H9 (cell line): ENCODE measurements around the gene JAK1. TPM values are rescaled to one million over a fixed set of nuclear protein-coding genes. Genes with fewer than 3 reads are reported as not detected.

Experiments used
- DNase-seq: peaks from one replicate; pipeline ENCODE4 v3.0.0-alpha.2; 2017
- H2AFZ ChIP-seq: one replicate; pipeline ENCODE4 v1.6.1; 2013; ENCODE audit warnings: mild to moderate bottlenecking, low read length, control low read depth, moderate library complexity
- H2AK5ac ChIP-seq: 2 replicates; pipeline ENCODE4 v1.6.1; 2013; ENCODE audit warnings: low read length, control low read depth, mixed read lengths; ENCODE audit not compliant: insufficient read length
- H2BK120ac ChIP-seq: one replicate; pipeline ENCODE4 v1.6.1; 2013; ENCODE audit warnings: low read depth, mild to moderate bottlenecking, low read length, control low read depth, inconsistent platforms; ENCODE audit not compliant: poor library complexity, severe bottlenecking
- H2BK12ac ChIP-seq: 2 replicates; pipeline ENCODE4 v1.6.1; 2013; ENCODE audit warnings: low read length, control low read depth, mixed read lengths, low read depth; ENCODE audit not compliant: insufficient read length
- H2BK15ac ChIP-seq: 2 replicates; pipeline ENCODE4 v1.6.1; 2013; ENCODE audit warnings: low read depth, low read length, control low read depth
- H2BK20ac ChIP-seq: one replicate; pipeline ENCODE4 v1.6.1; 2013; ENCODE audit warnings: low read depth, mild to moderate bottlenecking, low read length, control low read depth, inconsistent platforms; ENCODE audit not compliant: poor library complexity, severe bottlenecking
- H2BK5ac ChIP-seq: 2 replicates; pipeline ENCODE4 v1.6.1; 2013; ENCODE audit warnings: low read length, control low read depth, mixed read lengths; ENCODE audit not compliant: insufficient read length
- H3K14ac ChIP-seq: 2 replicates; pipeline ENCODE4 v1.6.1; 2013; ENCODE audit warnings: low read length, control low read depth; ENCODE audit not compliant: insufficient read depth
- H3K18ac ChIP-seq: 2 replicates; pipeline ENCODE4 v1.6.1; 2013; ENCODE audit warnings: low read depth, mild to moderate bottlenecking, mixed read lengths, low read length, control low read depth; ENCODE audit not compliant: insufficient read length
- H3K23ac ChIP-seq: 2 replicates; pipeline ENCODE4 v1.6.1; 2013; ENCODE audit warnings: low read length, control low read depth, mixed read lengths, low read depth; ENCODE audit not compliant: insufficient read length
- H3K23me2 ChIP-seq: 2 replicates; pipeline ENCODE4 v1.6.1; 2013; ENCODE audit warnings: low read depth, mild to moderate bottlenecking, mixed read lengths, low read length, control low read depth; ENCODE audit not compliant: insufficient read length, poor library complexity, severe bottlenecking
- H3K27ac ChIP-seq: 2 replicates; pipeline ENCODE4 v1.5.1; 2013; ENCODE audit warnings: low read length, control low read depth, mixed read lengths, low read depth; ENCODE audit not compliant: insufficient read length
- H3K27me3 ChIP-seq: 2 replicates; pipeline ENCODE4 v1.6.1; 2013; ENCODE audit warnings: low read length, control low read depth, inconsistent platforms; ENCODE audit not compliant: insufficient read depth
- H3K4ac ChIP-seq: 2 replicates; pipeline ENCODE4 v1.6.1; 2013; ENCODE audit warnings: low read depth, mild to moderate bottlenecking, control low read depth, inconsistent platforms, low read length, moderate library complexity
- H3K4me1 ChIP-seq: 2 replicates; pipeline ENCODE4 v1.6.1; 2013; ENCODE audit warnings: low read length, control low read depth, inconsistent platforms; ENCODE audit not compliant: insufficient read depth
- H3K4me2 ChIP-seq: 2 replicates; pipeline ENCODE4 v1.6.1; 2013; ENCODE audit warnings: low read length, control low read depth, mixed read lengths; ENCODE audit not compliant: insufficient read length, insufficient read depth
- H3K56ac ChIP-seq: 2 replicates; pipeline ENCODE4 v1.6.1; 2013; ENCODE audit warnings: low read depth, mild to moderate bottlenecking, mixed read lengths, low read length, control low read depth; ENCODE audit not compliant: insufficient read length
- H3K79me1 ChIP-seq: 2 replicates; pipeline ENCODE4 v1.6.1; 2013; ENCODE audit warnings: low read depth, mild to moderate bottlenecking, moderate library complexity, low read length, control low read depth, inconsistent platforms; ENCODE audit not compliant: insufficient read depth, poor library complexity, severe bottlenecking
- H3K79me2 ChIP-seq: 2 replicates; pipeline ENCODE4 v1.6.1; 2013; ENCODE audit warnings: low read length, control low read depth, inconsistent platforms; ENCODE audit not compliant: insufficient read depth
- H3K9ac ChIP-seq: 2 replicates; pipeline ENCODE4 v1.6.1; 2013; ENCODE audit warnings: low read length, control low read depth, mixed read lengths; ENCODE audit not compliant: insufficient read length; ENCODE audit errors: extremely low read depth
- H3K9me3 ChIP-seq: one replicate; pipeline ENCODE4 v1.6.1; 2013; ENCODE audit warnings: low read depth, low read length, inconsistent platforms; ENCODE audit not compliant: control insufficient read depth
- H3T11ph ChIP-seq: one replicate; pipeline ENCODE4 v1.6.1; 2013; ENCODE audit warnings: mild to moderate bottlenecking, low read length, control low read depth, inconsistent platforms
- H4K20me1 ChIP-seq: one replicate; pipeline ENCODE4 v1.6.1; 2013; ENCODE audit not compliant: control insufficient read depth, insufficient read length, insufficient read depth
- H4K5ac ChIP-seq: 2 replicates; pipeline ENCODE4 v1.6.1; 2013; ENCODE audit warnings: low read depth, mild to moderate bottlenecking, mixed read lengths, low read length, control low read depth; ENCODE audit not compliant: insufficient read length
- H4K8ac ChIP-seq: replicated peaks from 2 replicates; pipeline ENCODE4 v1.6.1; 2013; ENCODE audit warnings: low read length, control low read depth, mixed read lengths, low read depth; ENCODE audit not compliant: insufficient read length
- H4K91ac ChIP-seq: 2 replicates; pipeline ENCODE4 v1.6.1; 2013; ENCODE audit warnings: low read depth, mild to moderate bottlenecking, moderate library complexity, mixed read lengths, low read length, control low read depth; ENCODE audit not compliant: insufficient read length
- H3K27ac Mint-ChIP-seq, 3 experiments: 2 replicates in 2 of 3; 3 replicates in 1 of 3; pipeline ENCODE4 v1.8.0; 2020 to 2021; ENCODE audit warnings: mixed read lengths in 3 of 3, mild to moderate bottlenecking in 1 of 3, moderate library complexity in 1 of 3
- H3K27me3 Mint-ChIP-seq: 2 replicates; pipeline ENCODE4 v1.8.0; 2021; ENCODE audit warnings: low read depth, mild to moderate bottlenecking, moderate library complexity, mixed read lengths
- H3K36me3 Mint-ChIP-seq, 3 experiments: 2 replicates in 2 of 3; 3 replicates in 1 of 3; pipeline ENCODE4 v1.8.0; 2020 to 2021; ENCODE audit warnings: low read depth in 3 of 3, mixed read lengths in 3 of 3; ENCODE audit not compliant: insufficient read depth in 1 of 3
- H3K4me1 Mint-ChIP-seq, 2 experiments: 2 replicates each; pipeline ENCODE4 v1.8.0; 2020; ENCODE audit warnings: mixed read lengths in 2 of 2
- H3K4me3 Mint-ChIP-seq, 2 experiments: 2 replicates in 1 of 2; 3 replicates in 1 of 2; pipeline ENCODE4 v1.8.0; 2020 to 2021; ENCODE audit warnings: mild to moderate bottlenecking in 2 of 2, mixed read lengths in 2 of 2, moderate library complexity in 1 of 2
- H3K9me3 Mint-ChIP-seq, 2 experiments: 2 replicates in 1 of 2; 3 replicates in 1 of 2; pipeline ENCODE4 v1.8.0; 2020; ENCODE audit warnings: mild to moderate bottlenecking in 2 of 2, mixed read lengths in 2 of 2, moderate library complexity in 1 of 2
- CTCF ChIP-seq: fragments of 200-600 bp; sonication (generic); conservative IDR thresholded peaks from 3 replicates; pipeline ENCODE4 v1.8.0; 2021; ENCODE audit warnings: antibody characterized with exemption, mild to moderate bottlenecking
- total RNA-seq: library from RNA; stranded (reverse); gene quantifications from 2 replicates; pipeline ENCODE4 v1.2.1, GENCODE V29; 2021

JAK1 gene
- total RNA-seq, 1 experiment from 2014 or later: 12.8 TPM

DNA sequence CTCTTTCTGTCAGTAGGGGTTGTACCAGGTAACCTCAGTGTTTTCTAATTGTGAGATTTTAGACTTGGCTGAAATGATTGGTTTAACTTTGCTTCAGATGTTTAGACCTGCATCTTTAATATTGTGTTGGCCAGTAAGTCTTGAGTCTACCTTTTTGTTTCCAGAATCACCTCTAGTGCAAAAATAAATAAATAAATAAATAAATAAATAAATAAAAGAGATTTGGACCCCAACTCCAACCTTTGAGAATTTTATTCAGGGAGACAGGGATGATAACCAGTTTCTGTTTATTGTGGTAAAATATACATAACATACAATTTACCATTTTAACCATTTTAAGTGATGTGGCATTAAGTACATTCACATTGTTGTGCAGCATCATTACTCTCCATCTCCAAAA is 157.0 kb downstream of the JAK1 start:
- no peaks in the 10 kb centered on the region for H3K4me1 ChIP-seq

More for the DNA sequence above, 157.0 kb downstream of the JAK1 start:
- H3K27ac ChIP-seq: no peak overlapping the region
- H2BK120ac ChIP-seq: no peak overlapping the region
- no peaks in the 10 kb centered on the region for H3K27me3 ChIP-seq
- no peaks in the 10 kb centered on the region for H3K9me3 Mint-ChIP-seq
- H3K4me3 Mint-ChIP-seq: no peak overlapping the region
- H3K4me2 ChIP-seq: no peak overlapping the region
- DNase-seq: no peak
- H3K9me3 ChIP-seq: no peaks in the 10 kb centered on the region
- no peak overlapping the region for H2BK5ac ChIP-seq
- no peak overlapping the region for H4K91ac ChIP-seq
- no peaks in the 10 kb centered on the region for H4K20me1 ChIP-seq
- TF ChIP-seq CTCF: no peak
- H3K4me1 Mint-ChIP-seq: no peaks in the 10 kb centered on the region
- no peak overlapping the region for H3K9ac ChIP-seq
- no peak overlapping the region for H3K23ac ChIP-seq
- no peak overlapping the region for H2BK12ac ChIP-seq
- H3K18ac ChIP-seq: no peak overlapping the region
- H3K56ac ChIP-seq: no peak overlapping the region
- no peaks in the 10 kb centered on the region for H3K79me2 ChIP-seq
- H3K23me2 ChIP-seq: no peaks in the 10 kb centered on the region
- no peaks in the 10 kb centered on the region for H3K27me3 Mint-ChIP-seq
- H3T11ph ChIP-seq: no peak overlapping the region
- no peak overlapping the region for H2BK15ac ChIP-seq
- H3K27ac Mint-ChIP-seq: no peak overlapping the region
- H3K14ac ChIP-seq: no peak overlapping the region
- no peak overlapping the region for H2AK5ac ChIP-seq
- no peak overlapping the region for H4K8ac ChIP-seq
- peaks cover 0 to 6% (median 5%) of the 10 kb centered on the region in 3 experiments; a peak in 2 of 7 replicates for H3K36me3 Mint-ChIP-seq
- H3K79me1 ChIP-seq: no peaks in the 10 kb centered on the region
- no peak overlapping the region for H2BK20ac ChIP-seq
- H2AFZ ChIP-seq: no peak overlapping the region
- H3K4ac ChIP-seq: no peak overlapping the region
- no peak overlapping the region for H4K5ac ChIP-seq
